Activated naive CD8-positive, alpha-beta T cell (primary cell): ENCODE results near the gene CALN1.

Experiments used
- H3K27ac Mint-ChIP-seq: one replicate; pipeline ENCODE4 v1.8.0; 2021; ENCODE audit warnings: mixed read lengths
- H3K27me3 Mint-ChIP-seq: one replicate; pipeline ENCODE4 v1.8.0; 2021; ENCODE audit warnings: mixed read lengths
- H3K36me3 Mint-ChIP-seq: one replicate; pipeline ENCODE4 v1.8.0; 2021; ENCODE audit warnings: mixed read lengths
- H3K4me1 Mint-ChIP-seq: one replicate; pipeline ENCODE4 v1.8.0; 2021; ENCODE audit warnings: low read depth, mixed read lengths
- H3K4me3 Mint-ChIP-seq: one replicate; pipeline ENCODE4 v1.8.0; 2021; ENCODE audit warnings: mild to moderate bottlenecking, mixed read lengths
- H3K9me3 Mint-ChIP-seq: one replicate; pipeline ENCODE4 v1.8.0; 2021; ENCODE audit warnings: low read depth, mixed read lengths

Gene CALN1

GRCh38 chr7:72279203-72279602 lies 132.9 kb downstream of the CALN1 start:
- Mint-ChIP-seq H3K9me3 (peaks cover 20% of the 10 kb centered on the region), H3K27me3 (no peaks in the 10 kb centered on the region), H3K36me3 (no peaks in the 10 kb centered on the region), H3K4me3 (no peak overlapping the region), H3K27ac (no peak overlapping the region), H3K4me1 (no peaks in the 10 kb centered on the region)

- no peaks in the 10 kb centered on the region for H3K27me3 Mint-ChIP-seq
- no peaks in the 10 kb centered on the region for H3K4me1 Mint-ChIP-seq
- H3K4me3 Mint-ChIP-seq = no peak overlapping the region
- no peak overlapping the region for H3K27ac Mint-ChIP-seq
- peaks cover 20% of the 10 kb centered on the region for H3K9me3 Mint-ChIP-seq
- no peaks in the 10 kb centered on the region for H3K36me3 Mint-ChIP-seq
Observed at GRCh38 chr7:72278550-72278949, 133.6 kb downstream of the CALN1 start.

GRCh38 chr7:72275382-72276070 lies 136.6 kb downstream of the CALN1 start:
- Mint-ChIP-seq H3K27me3 (no peaks in the 10 kb centered on the region), H3K36me3 (no peaks in the 10 kb centered on the region), H3K4me3 (no peak overlapping the region), H3K9me3 (peaks cover 21% of the 10 kb centered on the region), H3K4me1 (no peaks in the 10 kb centered on the region), H3K27ac (no peak overlapping the region)

- H3K4me3 Mint-ChIP-seq = no peak overlapping the region
- no peaks in the 10 kb centered on the region for H3K36me3 Mint-ChIP-seq
- H3K27ac Mint-ChIP-seq = no peak overlapping the region
- peaks cover 24% of the 10 kb centered on the region for H3K9me3 Mint-ChIP-seq
- H3K4me1 Mint-ChIP-seq = no peaks in the 10 kb centered on the region
- H3K27me3 Mint-ChIP-seq = no peaks in the 10 kb centered on the region
Observed at GRCh38 chr7:72272479-72272878, 139.7 kb downstream of the CALN1 start.

GRCh38 chr7:72268796-72269195 lies 143.3 kb downstream of the CALN1 start:
- no peaks in the 10 kb centered on the region for H3K4me1 Mint-ChIP-seq
- no peak overlapping the region for H3K4me3 Mint-ChIP-seq
- no peak overlapping the region for H3K27ac Mint-ChIP-seq
- H3K36me3 Mint-ChIP-seq = no peaks in the 10 kb centered on the region
- peaks cover 2% of the 10 kb centered on the region for H3K27me3 Mint-ChIP-seq
- H3K9me3 Mint-ChIP-seq = peaks cover 8% of the 10 kb centered on the region

GRCh38 chr7:72268090-72268489 lies 144.0 kb downstream of the CALN1 start:
- peaks cover 8% of the 10 kb centered on the region for H3K9me3 Mint-ChIP-seq
- no peaks in the 10 kb centered on the region for H3K36me3 Mint-ChIP-seq
- H3K27ac Mint-ChIP-seq = no peak overlapping the region
- H3K4me1 Mint-ChIP-seq = no peaks in the 10 kb centered on the region
- peaks cover 2% of the 10 kb centered on the region for H3K27me3 Mint-ChIP-seq
- no peak overlapping the region for H3K4me3 Mint-ChIP-seq

- H3K27me3 Mint-ChIP-seq = peaks cover 2% of the 10 kb centered on the region
- no peak overlapping the region for H3K4me3 Mint-ChIP-seq
- no peaks in the 10 kb centered on the region for H3K36me3 Mint-ChIP-seq
- no peaks in the 10 kb centered on the region for H3K4me1 Mint-ChIP-seq
- H3K9me3 Mint-ChIP-seq = peaks cover 8% of the 10 kb centered on the region
- no peak overlapping the region for H3K27ac Mint-ChIP-seq
Observed at GRCh38 chr7:72267291-72267800, 144.8 kb downstream of the CALN1 start.

- H3K36me3 Mint-ChIP-seq = no peaks in the 10 kb centered on the region
- no peaks in the 10 kb centered on the region for H3K4me1 Mint-ChIP-seq
- no peak overlapping the region for H3K4me3 Mint-ChIP-seq
- peaks cover 2% of the 10 kb centered on the region for H3K27me3 Mint-ChIP-seq
- H3K9me3 Mint-ChIP-seq = peaks cover 8% of the 10 kb centered on the region
- no peak overlapping the region for H3K27ac Mint-ChIP-seq
Observed at GRCh38 chr7:72266771-72267170, 145.4 kb downstream of the CALN1 start.

- no peak overlapping the region for H3K4me3 Mint-ChIP-seq
Observed at GRCh38 chr7:72265071-72265904, 146.8 kb downstream of the CALN1 start.

GRCh38 chr7:72260406-72260805 lies 151.7 kb downstream of the CALN1 start:
- H3K27me3 Mint-ChIP-seq = peaks cover 2% of the 10 kb centered on the region
- no peaks in the 10 kb centered on the region for H3K4me1 Mint-ChIP-seq
- H3K4me3 Mint-ChIP-seq = no peak overlapping the region
- H3K27ac Mint-ChIP-seq = no peak overlapping the region
- H3K36me3 Mint-ChIP-seq = no peaks in the 10 kb centered on the region
- H3K9me3 Mint-ChIP-seq = peaks cover 13% of the 10 kb centered on the region

More at GRCh38 chr7:72265071-72265904, 146.8 kb downstream of the CALN1 start:
- peaks cover 3% of the 10 kb centered on the region for H3K9me3 Mint-ChIP-seq
- no peaks in the 10 kb centered on the region for H3K4me1 Mint-ChIP-seq
- H3K27me3 Mint-ChIP-seq = peaks cover 2% of the 10 kb centered on the region
- no peaks in the 10 kb centered on the region for H3K36me3 Mint-ChIP-seq
- no peak overlapping the region for H3K27ac Mint-ChIP-seq

GRCh38 chr7:72258074-72258473 lies 154.1 kb downstream of the CALN1 start:
- H3K4me3 Mint-ChIP-seq = no peak overlapping the region
- no peaks in the 10 kb centered on the region for H3K36me3 Mint-ChIP-seq
- no peaks in the 10 kb centered on the region for H3K4me1 Mint-ChIP-seq
- peaks cover 2% of the 10 kb centered on the region for H3K27me3 Mint-ChIP-seq
- H3K27ac Mint-ChIP-seq = no peak overlapping the region
- peaks cover 13% of the 10 kb centered on the region for H3K9me3 Mint-ChIP-seq

- no peak overlapping the region for H3K27ac Mint-ChIP-seq
- H3K4me3 Mint-ChIP-seq = no peak overlapping the region
- H3K4me1 Mint-ChIP-seq = no peaks in the 10 kb centered on the region
- peaks cover 16% of the 10 kb centered on the region for H3K9me3 Mint-ChIP-seq
- no peaks in the 10 kb centered on the region for H3K36me3 Mint-ChIP-seq
- peaks cover 2% of the 10 kb centered on the region for H3K27me3 Mint-ChIP-seq
Observed at GRCh38 chr7:72254455-72254854, 157.7 kb downstream of the CALN1 start.

- H3K27ac Mint-ChIP-seq = no peak overlapping the region
- no peaks in the 10 kb centered on the region for H3K4me1 Mint-ChIP-seq
- peaks cover 7% of the 10 kb centered on the region for H3K9me3 Mint-ChIP-seq
- no peak overlapping the region for H3K4me3 Mint-ChIP-seq
- H3K27me3 Mint-ChIP-seq = no peaks in the 10 kb centered on the region
- peaks cover 2% of the 10 kb centered on the region for H3K36me3 Mint-ChIP-seq
Observed at GRCh38 chr7:72249106-72249505, 163.0 kb downstream of the CALN1 start.

GRCh38 chr7:72244826-72245398 lies 167.2 kb downstream of the CALN1 start:
- H3K36me3 Mint-ChIP-seq = peaks cover 2% of the 10 kb centered on the region
- H3K4me3 Mint-ChIP-seq = no peak overlapping the region
- H3K4me1 Mint-ChIP-seq = no peaks in the 10 kb centered on the region
- no peaks in the 10 kb centered on the region for H3K27me3 Mint-ChIP-seq
- peaks cover 4% of the 10 kb centered on the region for H3K9me3 Mint-ChIP-seq
- no peak overlapping the region for H3K27ac Mint-ChIP-seq

- Mint-ChIP-seq H3K27me3 (no peaks in the 10 kb centered on the region), H3K27ac (no peak overlapping the region), H3K9me3 (peaks cover 1% of the 10 kb centered on the region), H3K36me3 (peaks cover under 1% of the 10 kb centered on the region), H3K4me1 (no peaks in the 10 kb centered on the region), H3K4me3 (no peak overlapping the region)
Observed at GRCh38 chr7:72243329-72243728, 168.8 kb downstream of the CALN1 start.
